Vein endothelial cell (primary cell): ENCODE results near the gene RHOBTB1. TPM values are rescaled to one million over a fixed set of nuclear protein-coding genes. Genes with fewer than 3 reads are reported as not detected.

Source experiments
- small RNA-seq: library from RNA; depleted of rRNA; stranded (forward); fragments of <200 nt; gene quantifications from one replicate; pipeline ENCODE3, GENCODE V24; 2012
- total RNA-seq: library from RNA; depleted of rRNA; stranded (reverse); fragments of >200 nt; gene quantifications from 2 replicates; pipeline ENCODE4 v1.2.3, GENCODE V29; 2012

Gene RHOBTB1
- total RNA-seq = 45.6 and 51.6 TPM in 2 replicates

GRCh38 chr10:60944058-60944909, at the start of gene RHOBTB1:
RHOBTB1 (minus strand) TSS chr10:60944185; CDS start chr10:60911542, 32,643 bp downstream.

Small RNA genes within 50 kb of the gene (small RNA-seq; reads per million reads assigned to genes)
- gene RNU2-72P = 1.8 reads per million, percentile 76 among the genes with 10 or more reads in this experiment

Other genes starting within 250 kb of the RHOBTB1 start
- gene CDK1, start 165.7 kb downstream of the RHOBTB1 start, total RNA-seq = 25.5 and 45.7 TPM in 2 replicates